ENCODE results near the gene PRPF6. TPM values are rescaled to one million over a fixed set of nuclear protein-coding genes. Genes with fewer than 3 reads are reported as not detected.
A peak's percentile ranks its signal among the peaks of the same experiment; 100 is the strongest.

PRPF6 gene
- total and polyA plus RNA-seq, 5 donors = 29.6 to 44.7 (median 43.1) TPM

GRCh38 chr20:63946986-63947637 is 33.8 kb upstream of the PRPF6 start:
- Histone ChIP-seq H3K4me3 (ENCODE audit: low read length) (no peak overlapping the region), H3K27ac (ENCODE audit: low read length) (peak overlapping the region; percentile 22), H3K4me1 (ENCODE audit: control insufficient read depth, insufficient read depth, low read length) (peaks cover 11% of the 10 kb centered on the region), H3K9me3 (ENCODE audit: control insufficient read depth, low read length) (no peaks in the 10 kb centered on the region), H3K27me3 (ENCODE audit: control insufficient read depth, insufficient read depth) (no peaks in the 10 kb centered on the region)
- WGBS = 72% methylated on average over 15 of the region's 15 CpGs
- DNase-seq (peak; percentile 44 to 80 (median 73)), ATAC-seq (peak in 1 of 2 donors; percentile 3)
- intact Hi-C loops (cut with DNase I) = no loop called here

- Histone ChIP-seq H3K4me1 (ENCODE audit: control insufficient read depth, insufficient read depth, low read length) (peaks cover 14% of the 10 kb centered on the region), H3K27me3 (ENCODE audit: control insufficient read depth, insufficient read depth) (no peaks in the 10 kb centered on the region), H3K4me3 (ENCODE audit: low read length) (no peak overlapping the region), H3K9me3 (ENCODE audit: control insufficient read depth, low read length) (no peaks in the 10 kb centered on the region), H3K27ac (ENCODE audit: low read length) (peak overlapping the region; percentile 22)
- ATAC-seq (no peak), DNase-seq (peak; percentile 31 to 73 (median 70))
- intact Hi-C loops (cut with DNase I) = no loop called here
- WGBS = 42% methylated on average over 27 of the region's 27 CpGs
Measured at GRCh38 chr20:63947638-63948456, 33.1 kb upstream of the PRPF6 start.

GRCh38 chr20:63950701-63951397 is 30.1 kb upstream of the PRPF6 start:
- Histone ChIP-seq H3K4me3 (ENCODE audit: low read length) (no peak overlapping the region), H3K27me3 (ENCODE audit: control insufficient read depth, insufficient read depth) (no peaks in the 10 kb centered on the region), H3K9me3 (ENCODE audit: control insufficient read depth, low read length) (no peaks in the 10 kb centered on the region), H3K27ac (ENCODE audit: low read length) (peak overlapping the region; percentile 90), H3K4me1 (ENCODE audit: control insufficient read depth, insufficient read depth, low read length) (peaks cover 17% of the 10 kb centered on the region)
- WGBS = 59% methylated on average over 20 of the region's 20 CpGs
- intact Hi-C loops (cut with DNase I) = no loop called here
- ATAC-seq (peak; percentile 4 to 15), DNase-seq (peak in 2 of 3 donors; percentile 75 to 77)

- peak overlapping the region; percentile 90 for H3K27ac ChIP-seq (ENCODE audit: low read length)
- peak in 2 of 3 donors; percentile 57 to 68 for DNase-seq
- intact Hi-C loops (cut with DNase I) = no loop called here
- no peak overlapping the region for H3K4me3 ChIP-seq (ENCODE audit: low read length)
- no peak for ATAC-seq
- H3K9me3 ChIP-seq (ENCODE audit: control insufficient read depth, low read length) = no peaks in the 10 kb centered on the region
- WGBS = 58% methylated on average over 17 of the region's 17 CpGs
- no peaks in the 10 kb centered on the region for H3K27me3 ChIP-seq (ENCODE audit: control insufficient read depth, insufficient read depth)
- peaks cover 17% of the 10 kb centered on the region for H3K4me1 ChIP-seq (ENCODE audit: control insufficient read depth, insufficient read depth, low read length)
Measured at GRCh38 chr20:63951398-63952209, 29.3 kb upstream of the PRPF6 start.

GRCh38 chr20:63952210-63952535 is 28.8 kb upstream of the PRPF6 start:
- H3K27ac ChIP-seq (ENCODE audit: low read length) = peak overlapping the region; percentile 90
- DNase-seq (peak in 2 of 3 donors; percentile 61 to 69), ATAC-seq (no peak)
- H3K4me1 ChIP-seq (ENCODE audit: control insufficient read depth, insufficient read depth, low read length) = peaks cover 17% of the 10 kb centered on the region
- 57% methylated on average over 15 of the region's 15 CpGs for WGBS
- H3K27me3 ChIP-seq (ENCODE audit: control insufficient read depth, insufficient read depth) = no peaks in the 10 kb centered on the region
- no peak overlapping the region for H3K4me3 ChIP-seq (ENCODE audit: low read length)
- no peaks in the 10 kb centered on the region for H3K9me3 ChIP-seq (ENCODE audit: control insufficient read depth, low read length)
- intact Hi-C loops (cut with DNase I) = no loop called here

GRCh38 chr20:63952769-63953168 is 28.2 kb upstream of the PRPF6 start:
- DNase-seq (peak in 1 of 3 donors; percentile 55), ATAC-seq (no peak)
- no peak overlapping the region for H3K4me3 ChIP-seq (ENCODE audit: low read length)
- peaks cover 13% of the 10 kb centered on the region for H3K4me1 ChIP-seq (ENCODE audit: control insufficient read depth, insufficient read depth, low read length)
- H3K27me3 ChIP-seq (ENCODE audit: control insufficient read depth, insufficient read depth) = no peaks in the 10 kb centered on the region
- WGBS = 76% methylated on average over 14 of the region's 14 CpGs
- intact Hi-C loops (cut with DNase I) = no loop called here
- H3K27ac ChIP-seq (ENCODE audit: low read length) = peak overlapping the region; percentile 90
- no peaks in the 10 kb centered on the region for H3K9me3 ChIP-seq (ENCODE audit: control insufficient read depth, low read length)

- DNase-seq (peak in 2 of 3 donors; percentile 52 to 63), ATAC-seq (no peak)
- WGBS = 55% methylated on average over 13 of the region's 13 CpGs
- no peaks in the 10 kb centered on the region for H3K27me3 ChIP-seq (ENCODE audit: control insufficient read depth, insufficient read depth)
- no peaks in the 10 kb centered on the region for H3K9me3 ChIP-seq (ENCODE audit: control insufficient read depth, low read length)
- intact Hi-C loops (cut with DNase I) = no loop called here
- H3K27ac ChIP-seq (ENCODE audit: low read length) = no peak overlapping the region
- H3K4me3 ChIP-seq (ENCODE audit: low read length) = no peak overlapping the region
- peaks cover 13% of the 10 kb centered on the region for H3K4me1 ChIP-seq (ENCODE audit: control insufficient read depth, insufficient read depth, low read length)
Measured at GRCh38 chr20:63953764-63954429, 27.0 kb upstream of the PRPF6 start.

GRCh38 chr20:63955281-63955826 is 25.6 kb upstream of the PRPF6 start:
- ATAC-seq = peak; percentile 9 to 34
- Histone ChIP-seq H3K4me1 (ENCODE audit: control insufficient read depth, insufficient read depth, low read length) (peaks cover 8% of the 10 kb centered on the region), H3K27ac (ENCODE audit: low read length) (peak overlapping the region; percentile 85), H3K4me3 (ENCODE audit: low read length) (peak overlapping the region; percentile 71), H3K27me3 (ENCODE audit: control insufficient read depth, insufficient read depth) (no peaks in the 10 kb centered on the region), H3K9me3 (ENCODE audit: control insufficient read depth, low read length) (no peaks in the 10 kb centered on the region)
- WGBS = under 1% methylated on average over 31 of the region's 31 CpGs
- DNase-seq = peak; percentile 64 to 86 (median 82)
- intact Hi-C loops (cut with DNase I) = loop anchor here in 1 of 4 donors (5.0 kb wide), 1 partner anchor 48 kb away; no protein-coding TSS in a partner anchor

- peak; percentile 95 to 98 (median 97) for DNase-seq
- whole genome bisulfite sequencing = under 1% methylated on average over 105 of the region's 105 CpGs
- intact Hi-C loops (cut with DNase I) = loop anchor here in 1 of 4 donors (5.0 kb wide), 1 partner anchor 49 kb away; no protein-coding TSS in a partner anchor
- H3K27ac ChIP-seq (ENCODE audit: low read length) = peak within 1 kb of the TSS; percentile 85
- peak within 1 kb of the TSS; percentile 71 for H3K4me3 ChIP-seq (ENCODE audit: low read length)
- peak; percentile 88 to 89 for ATAC-seq
- no peaks in the 10 kb centered on the region for H3K27me3 ChIP-seq (ENCODE audit: control insufficient read depth, insufficient read depth)
- H3K9me3 ChIP-seq (ENCODE audit: control insufficient read depth, low read length) = no peaks in the 10 kb centered on the region
- peaks cover 8% of the 10 kb centered on the region for H3K4me1 ChIP-seq (ENCODE audit: control insufficient read depth, insufficient read depth, low read length)
Measured at GRCh38 chr20:63955827-63956663, 24.9 kb upstream of the PRPF6 start, which contains the start of gene UCKL1. UCKL1 (minus strand) TSS chr20:63956416; CDS start chr20:63956372, 44 bp downstream.

Measured in right cardiac atrium (tissue), 5 donors.